ENCODE measurements around the gene RUBCN. TPM values are rescaled to one million over a fixed set of nuclear protein-coding genes. Genes with fewer than 3 reads are reported as not detected.
"Not testable (repeated sequence)": the region's sequence is repeated elsewhere in the genome, so short reads cannot be mapped to it uniquely, and the experiment has no call there.

RUBCN gene
- total RNA-seq, 1 donor from 2014 or later = 25.7 TPM

GRCh38 chr3:197659144-197659543 lies 77.6 kb downstream of the RUBCN start:
- not testable (repeated sequence) for DNase-seq (ENCODE audit: low read depth)

- DNase-seq (ENCODE audit: low read depth) = not testable (repeated sequence)
Observed at GRCh38 chr3:197658706-197659105, 78.0 kb downstream of the RUBCN start.

GRCh38 chr3:197657541-197658292 lies 79.0 kb downstream of the RUBCN start:
- DNase-seq (ENCODE audit: low read depth) = not testable (repeated sequence)

GRCh38 chr3:197656960-197657359 lies 79.7 kb downstream of the RUBCN start:
- not testable (repeated sequence) for DNase-seq (ENCODE audit: low read depth)

- DNase-seq (ENCODE audit: low read depth) = not testable (repeated sequence)
Observed at GRCh38 chr3:197656129-197656528, 80.6 kb downstream of the RUBCN start.

GRCh38 chr3:197654998-197655330 lies 81.7 kb downstream of the RUBCN start:
- not testable (repeated sequence) for DNase-seq (ENCODE audit: low read depth)

GRCh38 chr3:197654090-197654997 lies 82.4 kb downstream of the RUBCN start:
- not testable (repeated sequence) for DNase-seq (ENCODE audit: low read depth)

GRCh38 chr3:197652860-197653259 lies 83.8 kb downstream of the RUBCN start:
- DNase-seq (ENCODE audit: low read depth) = not testable (repeated sequence)

- not testable (repeated sequence) for DNase-seq (ENCODE audit: low read depth)
Observed at GRCh38 chr3:197647649-197648048, 89.1 kb downstream of the RUBCN start.

- not testable (repeated sequence) for DNase-seq (ENCODE audit: low read depth)
Observed at GRCh38 chr3:197647191-197647590, 89.5 kb downstream of the RUBCN start.

- not testable (repeated sequence) for DNase-seq (ENCODE audit: low read depth)
Observed at GRCh38 chr3:197646294-197646693, 90.4 kb downstream of the RUBCN start.

- DNase-seq (ENCODE audit: low read depth) = not testable (repeated sequence)
Observed at GRCh38 chr3:197637556-197637955, 99.1 kb downstream of the RUBCN start.

- DNase-seq (ENCODE audit: low read depth) = not testable (repeated sequence)
Observed at GRCh38 chr3:197631989-197632388, 104.7 kb downstream of the RUBCN start.

- DNase-seq (ENCODE audit: low read depth) = not testable (repeated sequence)
Observed at GRCh38 chr3:197630766-197631165, 105.9 kb downstream of the RUBCN start.

GRCh38 chr3:197629286-197629685 lies 107.4 kb downstream of the RUBCN start:
- not testable (repeated sequence) for DNase-seq (ENCODE audit: low read depth)

- DNase-seq (ENCODE audit: low read depth) = peak; percentile 82
Observed at GRCh38 chr3:197627772-197628523, 108.8 kb downstream of the RUBCN start.

- not testable (repeated sequence) for DNase-seq (ENCODE audit: low read depth)
Observed at GRCh38 chr3:197627158-197627771, 109.4 kb downstream of the RUBCN start.

GRCh38 chr3:197626404-197627157 lies 110.1 kb downstream of the RUBCN start:
- not testable (repeated sequence) for DNase-seq (ENCODE audit: low read depth)

- not testable (repeated sequence) for DNase-seq (ENCODE audit: low read depth)
Observed at GRCh38 chr3:197621478-197621877, 115.2 kb downstream of the RUBCN start.
